Measurements from ENCODE around the gene EXD3. TPM values are rescaled to one million over a fixed set of nuclear protein-coding genes. Genes with fewer than 3 reads are reported as not detected.

EXD3 gene
- total and polyA plus RNA-seq, 2 of the 13 experiments (the other 11 are each of a cell fraction or from before 2014, with no cell fraction given), result 2.7 to 4.8 TPM

- TF ChIP-seq ESRRA (CRISPR knock-in tag; IDR thresholded peaks at IDR 0.05; ENCODE audit: low read depth), result no peak
- TF ChIP-seq THYN1 (CRISPR knock-in tag; IDR thresholded peaks at IDR 0.05; ENCODE audit: borderline replicate concordance, low read depth), result no peak
- TF ChIP-seq ZFP62 (CRISPR knock-in tag; IDR thresholded peaks at IDR 0.05), result no peak
- TF ChIP-seq TIGD3 (CRISPR knock-in tag; IDR thresholded peaks at IDR 0.05; ENCODE audit: borderline replicate concordance), result no peak
- TF ChIP-seq ZSCAN22 (CRISPR knock-in tag; IDR thresholded peaks at IDR 0.05), result no peak
- TF ChIP-seq HOXA3 (CRISPR knock-in tag; IDR thresholded peaks at IDR 0.05), result no peak
- TF ChIP-seq HNF1B (CRISPR knock-in tag; IDR thresholded peaks at IDR 0.05), result no peak
- peak; percentile 65; the same call in 1 of the 2 replicates for TF ChIP-seq ZNF777 (CRISPR knock-in tag; IDR thresholded peaks at IDR 0.05)
- no peak for TF ChIP-seq ZNF501 (CRISPR knock-in tag; IDR thresholded peaks at IDR 0.05)
- peak; percentile 17; the same call in 1 of the 2 replicates for TF ChIP-seq RBFOX2 (IDR thresholded peaks at IDR 0.05; ENCODE audit: low read depth, low read length)
- TF ChIP-seq ZNF546 (CRISPR knock-in tag; conservative IDR thresholded peaks at IDR 0.05), result no peak
- peak; percentile 48; the same call in 1 of the 2 replicates for TF ChIP-seq TFDP2 (CRISPR knock-in tag; IDR thresholded peaks at IDR 0.05)
- no peak for TF ChIP-seq NR2F6 (IDR thresholded peaks at IDR 0.05)
- no peak for TF ChIP-seq NR2F6 (CRISPR knock-in tag; IDR thresholded peaks at IDR 0.05)
- TF ChIP-seq AFF4 (CRISPR knock-in tag; IDR thresholded peaks at IDR 0.05), result no peak
- TF ChIP-seq ATF4 (CRISPR knock-in tag; IDR thresholded peaks at IDR 0.05), result no peak
Measured at GRCh38 chr9:137316012-137316981, 106.7 kb downstream of the EXD3 start (continued).
